ENCODE results near the gene INPP5A.

The INPP5A gene

GRCh38 chr10:132708936-132709335, 171.3 kb downstream of the INPP5A start:
- TF ChIP-seq PPARA (CRISPR knock-in tag; IDR thresholded peaks at IDR 0.05; ENCODE audit: borderline replicate concordance) (no peak), PATZ1 (CRISPR knock-in tag; IDR thresholded peaks at IDR 0.05; ENCODE audit: borderline replicate concordance) (no peak), CSDC2 (CRISPR knock-in tag; IDR thresholded peaks at IDR 0.05) (no peak), ARNTL (CRISPR knock-in tag; IDR thresholded peaks at IDR 0.05; ENCODE audit: borderline replicate concordance, low read depth) (no peak), BACH2 (CRISPR knock-in tag; IDR thresholded peaks at IDR 0.05; ENCODE audit: borderline replicate concordance) (no peak), SNAI2 (CRISPR knock-in tag; IDR thresholded peaks at IDR 0.05) (no peak), ZNF70 (CRISPR knock-in tag; IDR thresholded peaks at IDR 0.05) (no peak), CSRNP3 (CRISPR knock-in tag; IDR thresholded peaks at IDR 0.05) (no peak), ESRRG (CRISPR knock-in tag; IDR thresholded peaks at IDR 0.05) (no peak), ZFP30 (CRISPR knock-in tag; IDR thresholded peaks at IDR 0.05) (no peak), TSHZ2 (CRISPR knock-in tag; IDR thresholded peaks at IDR 0.05) (no peak), ISL1 (CRISPR knock-in tag; IDR thresholded peaks at IDR 0.05) (no peak)
- no peak for ATAC-seq

GRCh38 chr10:132709471-132709951, 171.9 kb downstream of the INPP5A start:
- TF ChIP-seq OSR1 (CRISPR knock-in tag; IDR thresholded peaks at IDR 0.05) = no peak
- TF ChIP-seq ZNF565 (CRISPR knock-in tag; conservative IDR thresholded peaks at IDR 0.05; ENCODE audit: low read depth) = no peak
- TF ChIP-seq CREB5 (CRISPR knock-in tag; IDR thresholded peaks at IDR 0.05; ENCODE audit: low read depth) = no peak
- no peak for ATAC-seq

GRCh38 chr10:132710036-132710686, 172.6 kb downstream of the INPP5A start:
- no peak for ATAC-seq
- TF ChIP-seq TSHZ2 (CRISPR knock-in tag; IDR thresholded peaks at IDR 0.05) (no peak), ZNF8 (CRISPR knock-in tag; IDR thresholded peaks at IDR 0.05) (no peak), ISL1 (CRISPR knock-in tag; IDR thresholded peaks at IDR 0.05) (no peak), RARB (CRISPR knock-in tag; IDR thresholded peaks at IDR 0.05) (no peak), ZC3H10 (CRISPR knock-in tag; IDR thresholded peaks at IDR 0.05) (no peak), GLIS3 (CRISPR knock-in tag; IDR thresholded peaks at IDR 0.05) (no peak), ESRRG (CRISPR knock-in tag; IDR thresholded peaks at IDR 0.05) (no peak), BACH2 (CRISPR knock-in tag; IDR thresholded peaks at IDR 0.05; ENCODE audit: borderline replicate concordance) (no peak), CREB5 (CRISPR knock-in tag; IDR thresholded peaks at IDR 0.05; ENCODE audit: low read depth) (no peak), CSDC2 (CRISPR knock-in tag; IDR thresholded peaks at IDR 0.05) (no peak)

Measured in SK-N-SH treated with all-trans-retinoic acid at 6 μM for 48 hours (cell line).